Stimulated activated CD4-positive, alpha-beta T cell treated with anti-CD3 and anti-CD28 coated beads, Interleukin-12 subunit alpha, Interleukin-12 subunit beta, amount 100 ng/mL, for 24 hours (primary cell): ENCODE results near the gene FXYD3.
A peak's percentile ranks its signal among the peaks of the same experiment; 100 is the strongest.
"Not testable (repeated sequence)": the region's sequence is repeated elsewhere in the genome, so short reads cannot be mapped to it uniquely, and the experiment has no call there.

Source experiments
- DNase-seq, 2 experiments: peaks; one replicate each; pipeline ENCODE4 v3.0.0-alpha.2; 2020; ENCODE audit warnings: low read depth in 2 of 2

FXYD3 gene

DNA sequence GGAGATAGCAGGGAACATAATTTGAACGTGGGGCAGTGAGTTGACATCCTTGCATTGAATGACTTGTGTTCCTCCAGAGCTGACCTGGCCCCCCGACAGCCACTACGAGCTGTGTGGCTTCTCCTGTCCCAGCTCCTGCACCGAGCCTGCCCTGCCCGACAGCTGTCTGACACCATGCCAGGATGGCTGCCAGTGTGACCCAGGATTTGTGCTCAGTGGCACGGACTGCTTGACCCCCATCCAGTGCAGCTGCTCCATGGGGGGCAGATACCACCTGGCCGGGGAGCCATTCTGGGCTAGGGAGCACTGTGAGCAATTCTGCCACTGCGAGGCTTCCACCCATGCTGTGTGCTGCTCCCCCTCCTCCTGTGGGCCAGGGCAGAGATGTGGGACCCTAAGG is 29.2 kb upstream of the FXYD3 start:
- DNase-seq: no peak

DNA sequence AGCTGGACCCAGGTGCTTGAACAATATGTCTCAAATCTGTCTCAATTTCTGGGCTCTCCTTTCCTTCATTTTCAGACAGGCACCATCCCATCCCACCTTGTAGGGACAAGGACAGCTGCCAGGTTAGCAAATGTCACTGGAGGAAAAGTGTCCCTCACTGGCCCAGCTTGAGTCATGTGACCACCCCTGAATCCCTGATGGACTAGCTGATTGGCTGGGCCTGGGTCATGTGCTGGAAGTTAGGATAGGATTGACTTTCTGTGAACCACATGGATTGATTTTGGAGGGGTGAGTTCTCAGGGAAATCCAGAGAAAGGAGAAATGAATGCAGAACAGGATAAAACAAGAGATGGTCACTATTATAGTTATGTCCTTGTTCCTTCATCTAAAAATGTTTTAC is 28.2 kb upstream of the FXYD3 start:
- no peak for DNase-seq

DNA sequence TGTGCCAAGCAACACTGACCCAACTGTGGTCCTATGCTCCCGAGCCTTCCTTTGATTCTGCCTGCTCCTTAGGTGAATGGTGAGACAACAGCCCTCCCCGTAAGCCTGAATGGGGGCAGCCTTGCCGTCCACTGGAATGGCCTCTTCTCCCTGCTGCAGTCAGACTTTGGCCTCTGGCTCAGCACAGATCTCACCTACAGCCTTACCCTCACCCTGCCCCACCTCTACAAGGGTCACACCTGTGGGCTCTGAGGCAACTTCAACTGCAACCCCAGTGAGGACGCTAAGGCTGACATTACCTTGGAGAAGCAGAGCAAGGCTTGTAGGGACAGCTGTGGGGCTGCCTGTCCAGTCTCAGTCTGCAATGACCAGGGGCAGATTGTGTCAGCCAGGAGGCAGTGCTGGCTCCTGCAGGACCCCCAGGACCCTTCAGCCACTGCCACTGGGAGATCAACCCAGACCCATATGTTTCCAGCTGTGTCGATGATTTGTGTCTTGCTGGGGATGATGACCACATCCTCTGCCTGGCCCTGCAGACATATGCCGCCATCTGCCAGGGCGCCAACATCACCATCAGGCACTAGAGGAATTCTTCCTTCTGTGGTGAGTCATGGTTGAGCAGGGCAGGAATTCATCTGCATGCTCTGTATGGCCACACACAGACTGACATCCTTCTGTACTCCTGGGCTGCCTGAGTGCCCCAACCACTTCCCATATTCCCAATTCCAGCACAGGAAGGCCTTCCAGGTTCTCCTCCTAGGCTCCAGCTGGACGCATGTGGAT is 27.3 kb upstream of the FXYD3 start:
- no peak for DNase-seq

DNA sequence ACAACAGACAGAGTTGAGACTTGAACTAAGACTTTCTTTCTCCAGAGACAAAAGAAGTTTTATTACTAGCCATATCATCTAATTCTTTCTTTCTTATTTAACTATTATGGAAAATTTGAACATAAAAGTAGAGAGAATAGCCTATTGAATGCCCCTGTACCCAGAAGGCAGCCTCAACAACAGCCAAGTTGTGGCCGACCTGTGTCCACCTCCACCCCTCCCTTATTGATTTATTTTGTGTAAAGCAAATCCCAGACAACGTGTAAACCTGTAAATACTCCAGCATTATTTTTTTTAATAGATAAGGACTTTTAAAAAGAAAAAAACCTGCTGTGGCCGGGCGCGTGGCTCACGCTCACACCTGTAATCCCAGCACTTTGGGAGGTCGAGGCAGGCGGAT is 26.1 kb upstream of the FXYD3 start:
- DNase-seq: no peak

DNA sequence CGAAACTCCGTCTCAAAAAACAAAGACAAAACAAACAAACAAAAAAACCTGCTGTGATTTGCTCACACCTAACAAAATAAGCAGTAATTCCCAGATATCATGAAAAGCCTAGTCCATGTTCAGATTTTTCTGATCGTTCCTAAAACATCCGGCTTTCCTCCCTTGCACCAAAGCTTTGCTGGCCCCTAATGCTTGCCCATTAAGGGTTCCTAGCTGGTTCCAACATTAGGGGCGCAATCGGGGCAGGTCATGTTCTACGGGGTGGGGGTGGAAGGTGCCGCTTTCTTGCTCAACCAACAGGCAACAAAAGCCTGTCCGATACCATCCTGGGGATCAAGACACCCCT is 25.5 kb upstream of the FXYD3 start:
- no peak for DNase-seq

DNA sequence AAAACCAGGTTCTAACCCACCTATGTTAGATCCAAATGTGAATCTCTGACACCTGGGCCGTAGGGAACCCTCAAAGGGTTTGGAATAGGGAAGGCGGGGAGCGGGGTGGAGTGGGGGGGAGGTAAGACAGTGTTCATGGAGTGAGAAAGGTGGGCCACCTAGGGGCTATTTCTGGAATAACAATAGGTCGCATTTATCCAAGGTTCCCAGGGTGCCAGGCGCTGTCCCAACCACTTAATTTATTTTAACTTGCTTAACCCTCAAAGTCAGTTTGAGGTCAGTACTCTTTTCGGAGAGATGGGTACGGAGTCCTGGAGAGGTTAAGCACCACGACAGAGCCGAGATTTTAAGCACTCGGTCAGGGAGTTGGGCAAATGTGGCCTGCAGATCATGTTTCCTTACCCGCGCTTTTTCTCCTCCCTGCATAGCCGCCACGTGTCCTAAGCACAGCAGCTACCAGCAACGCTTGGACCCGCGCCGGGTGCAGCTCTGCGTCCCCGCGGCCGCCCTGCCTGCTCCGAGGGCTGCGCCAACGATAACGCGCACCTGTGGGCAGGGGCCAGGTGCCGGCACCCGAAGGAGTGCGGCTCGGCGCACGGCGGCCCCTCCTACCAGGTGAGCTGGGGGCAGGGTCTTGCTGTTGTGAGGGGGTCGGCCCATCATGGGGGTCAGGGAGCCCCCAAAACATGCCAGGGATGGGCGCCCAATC is 25.0 kb upstream of the FXYD3 start:
- DNase-seq: peak; percentile 9 to 30

DNA sequence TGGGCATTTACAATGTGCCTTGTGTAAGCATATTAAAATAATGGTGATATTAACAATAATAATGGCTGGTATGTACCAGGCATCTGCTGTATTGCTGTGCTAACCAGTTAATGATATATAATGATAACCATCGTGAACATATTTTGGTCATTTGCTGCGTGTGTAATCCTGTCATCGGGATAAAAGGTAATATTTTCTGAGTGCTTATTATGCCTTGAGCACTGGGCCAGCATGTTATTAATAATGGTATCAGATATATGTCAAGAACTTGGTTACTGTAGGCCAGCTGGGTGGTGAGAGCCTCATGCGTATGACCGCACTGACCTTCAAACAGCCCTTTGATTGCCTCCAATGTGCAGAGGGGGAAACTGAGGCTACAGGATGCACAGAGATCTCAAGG is 22.2 kb upstream of the FXYD3 start:
- no peak for DNase-seq

DNA sequence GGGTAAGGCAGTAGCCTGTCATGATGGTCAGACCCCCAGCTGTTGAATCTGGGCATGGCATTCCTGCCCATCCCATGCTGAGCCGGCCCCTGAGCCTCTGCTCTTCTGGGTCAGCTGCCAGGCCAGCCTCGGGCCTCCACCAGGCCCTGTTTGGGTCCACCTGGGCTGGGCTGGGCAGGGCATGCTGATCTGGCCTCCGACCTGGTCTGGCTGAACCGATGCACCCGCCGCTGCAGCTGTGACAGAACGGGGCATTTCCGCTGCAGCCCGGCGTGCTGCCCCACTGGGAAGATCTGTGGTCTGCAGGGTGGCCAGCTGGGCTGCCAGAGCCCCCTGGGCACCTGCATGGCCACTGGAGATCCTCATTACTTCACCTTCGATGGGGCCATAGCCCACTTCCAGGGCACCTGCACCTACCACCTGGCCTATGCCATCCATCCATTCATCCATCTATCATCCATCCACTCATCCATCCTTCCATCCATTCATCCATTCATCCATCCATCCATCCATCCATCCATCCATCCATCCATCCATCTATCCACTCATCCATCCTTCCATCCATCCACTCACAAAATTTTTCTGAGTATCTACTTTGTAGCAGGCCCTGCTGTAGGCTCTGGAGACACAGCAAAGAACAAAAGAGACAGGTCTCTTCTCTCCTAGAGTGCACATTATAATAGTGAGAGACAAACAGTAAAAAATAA is 21.5 kb upstream of the FXYD3 start:
- DNase-seq: no peak

DNA sequence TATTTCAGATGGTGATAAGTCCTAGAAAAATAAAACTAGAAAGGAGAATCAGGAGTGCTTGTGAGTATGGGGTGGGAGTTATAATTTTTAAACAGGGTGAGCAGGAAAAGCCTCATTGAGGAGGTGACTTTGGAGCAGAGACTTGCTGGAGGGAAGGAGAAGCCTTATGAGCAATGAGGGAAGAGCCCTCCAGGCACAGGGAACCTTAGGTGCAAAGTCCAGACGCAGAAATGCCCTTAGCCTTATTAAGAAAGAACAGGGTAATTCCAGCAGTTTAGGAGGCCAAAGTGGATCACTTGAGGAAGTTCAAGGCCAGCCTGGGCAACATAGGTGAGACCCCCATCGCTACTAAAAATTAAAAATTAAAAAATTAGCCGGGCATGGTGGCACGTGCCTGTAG is 21.0 kb upstream of the FXYD3 start:
- no peak for DNase-seq

DNA sequence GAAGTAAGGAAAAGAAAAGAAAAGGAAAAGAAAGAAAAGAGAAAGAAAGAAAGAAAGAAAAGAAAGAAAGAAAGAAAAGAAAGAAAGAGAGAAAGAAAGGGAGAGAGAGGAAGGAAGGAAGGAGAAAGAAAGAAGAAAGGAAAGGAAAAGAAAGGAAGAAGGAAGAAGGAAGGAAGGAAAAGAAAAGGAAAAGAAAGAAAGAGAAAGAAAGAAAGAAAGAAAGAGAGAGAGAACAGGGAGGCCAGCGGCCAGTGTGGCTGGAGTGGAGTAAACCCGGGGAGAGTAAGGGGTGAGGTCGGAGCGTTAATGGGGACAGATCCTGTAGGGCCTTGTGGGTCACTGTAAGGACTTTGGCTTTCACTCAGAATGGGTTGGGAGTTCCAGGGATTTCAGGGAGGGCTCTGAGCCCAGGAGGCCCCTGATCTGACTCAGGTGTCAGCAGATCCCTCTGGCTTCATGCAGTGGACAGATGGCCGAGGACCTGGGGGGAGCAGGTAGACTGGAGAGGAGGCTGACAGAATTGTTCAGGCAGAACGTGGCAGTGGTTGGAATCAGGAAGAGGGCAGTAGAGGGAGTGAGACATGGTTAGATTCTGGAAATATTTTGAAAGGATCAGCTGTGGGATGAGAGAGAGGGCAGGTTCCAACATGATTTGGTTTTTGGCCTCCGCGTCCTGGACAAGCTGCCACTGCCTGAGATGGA is 19.8 kb upstream of the FXYD3 start:
- no peak for DNase-seq

DNA sequence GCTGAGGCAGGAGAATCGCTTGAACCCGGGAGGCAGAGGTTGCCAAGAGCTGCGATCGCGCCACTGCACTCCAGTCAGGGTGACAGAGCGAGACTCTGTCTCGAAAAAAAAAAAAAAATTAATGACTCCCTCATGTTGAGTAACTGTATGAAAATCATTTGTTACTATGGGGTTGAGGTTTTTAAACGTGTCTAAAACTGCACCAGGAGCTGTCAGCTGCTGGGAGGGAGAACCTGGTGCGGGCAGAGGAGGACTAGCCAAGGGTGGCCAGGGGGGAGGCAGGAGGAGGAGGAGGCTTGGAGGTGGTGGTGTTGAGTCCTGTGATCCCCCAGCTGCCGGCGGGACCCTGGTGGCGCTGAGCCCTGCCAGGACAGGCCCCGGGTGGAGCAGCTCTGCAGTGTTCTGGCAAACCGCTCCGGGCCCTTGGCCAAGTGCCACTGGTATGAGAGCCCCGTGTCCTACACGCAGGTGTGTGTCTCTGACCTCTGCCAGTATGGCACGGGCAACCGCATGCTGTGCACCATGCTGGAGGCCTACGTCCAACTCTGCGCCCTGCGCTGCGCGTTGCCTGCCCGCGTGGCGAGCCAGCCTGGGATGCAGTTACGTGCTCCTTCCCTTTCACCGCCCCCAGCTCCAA is 17.1 kb upstream of the FXYD3 start:
- no peak for DNase-seq

DNA sequence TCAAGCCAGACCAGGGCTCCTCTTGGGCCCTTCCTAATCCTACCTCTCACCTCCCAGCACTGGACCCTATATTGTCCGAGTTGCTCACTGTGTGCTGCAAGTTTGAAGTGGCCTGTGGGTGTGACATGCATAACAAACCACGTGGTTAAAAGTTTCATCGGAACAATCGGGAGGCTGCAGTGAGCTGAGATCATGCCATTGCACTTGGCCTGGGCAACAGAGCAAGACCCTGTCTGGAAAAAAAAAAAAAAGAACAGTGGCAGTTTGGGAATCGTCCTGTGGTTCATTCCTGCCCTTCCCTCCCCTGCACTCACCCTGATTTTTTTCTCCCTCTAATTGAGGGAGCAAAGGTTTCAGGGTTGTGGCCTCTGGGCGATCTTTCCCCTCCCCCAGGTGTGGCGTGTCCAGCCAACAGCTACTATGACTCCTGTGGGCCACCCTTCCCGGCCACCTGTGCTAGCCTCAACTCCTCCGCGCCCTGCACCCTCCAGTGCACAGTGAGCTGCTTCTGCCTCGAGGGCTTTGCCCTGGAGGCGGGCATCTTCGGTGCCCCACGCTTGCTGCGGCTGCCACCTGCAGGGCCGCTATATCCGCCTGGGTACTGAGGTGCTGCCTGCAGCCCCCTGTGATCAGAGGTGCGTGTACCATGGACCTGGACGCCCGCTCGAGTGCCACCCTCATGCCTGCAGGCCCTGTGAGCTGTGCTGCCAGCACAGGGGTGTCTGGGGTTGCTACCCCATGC is 16.3 kb upstream of the FXYD3 start:
- DNase-seq: no peak

DNA sequence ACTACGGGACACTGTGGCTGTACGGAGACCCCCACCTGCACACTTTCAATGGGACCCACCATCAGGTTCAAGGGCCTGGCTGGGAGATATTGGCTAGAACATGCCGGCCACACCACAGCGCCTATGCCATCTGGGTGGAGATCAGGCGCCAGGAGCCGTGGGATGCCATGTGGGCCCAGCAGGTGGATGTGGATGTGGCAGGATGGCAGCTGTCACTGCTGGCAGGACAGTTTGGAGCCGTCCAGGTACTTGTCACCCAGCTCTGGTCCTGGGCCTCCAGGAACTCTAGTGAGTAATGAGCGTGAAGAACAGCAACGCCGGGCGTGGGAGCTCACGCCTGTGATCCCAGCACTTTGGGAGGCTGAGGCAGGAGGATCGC is 15.7 kb upstream of the FXYD3 start:
- DNase-seq: no peak

DNA sequence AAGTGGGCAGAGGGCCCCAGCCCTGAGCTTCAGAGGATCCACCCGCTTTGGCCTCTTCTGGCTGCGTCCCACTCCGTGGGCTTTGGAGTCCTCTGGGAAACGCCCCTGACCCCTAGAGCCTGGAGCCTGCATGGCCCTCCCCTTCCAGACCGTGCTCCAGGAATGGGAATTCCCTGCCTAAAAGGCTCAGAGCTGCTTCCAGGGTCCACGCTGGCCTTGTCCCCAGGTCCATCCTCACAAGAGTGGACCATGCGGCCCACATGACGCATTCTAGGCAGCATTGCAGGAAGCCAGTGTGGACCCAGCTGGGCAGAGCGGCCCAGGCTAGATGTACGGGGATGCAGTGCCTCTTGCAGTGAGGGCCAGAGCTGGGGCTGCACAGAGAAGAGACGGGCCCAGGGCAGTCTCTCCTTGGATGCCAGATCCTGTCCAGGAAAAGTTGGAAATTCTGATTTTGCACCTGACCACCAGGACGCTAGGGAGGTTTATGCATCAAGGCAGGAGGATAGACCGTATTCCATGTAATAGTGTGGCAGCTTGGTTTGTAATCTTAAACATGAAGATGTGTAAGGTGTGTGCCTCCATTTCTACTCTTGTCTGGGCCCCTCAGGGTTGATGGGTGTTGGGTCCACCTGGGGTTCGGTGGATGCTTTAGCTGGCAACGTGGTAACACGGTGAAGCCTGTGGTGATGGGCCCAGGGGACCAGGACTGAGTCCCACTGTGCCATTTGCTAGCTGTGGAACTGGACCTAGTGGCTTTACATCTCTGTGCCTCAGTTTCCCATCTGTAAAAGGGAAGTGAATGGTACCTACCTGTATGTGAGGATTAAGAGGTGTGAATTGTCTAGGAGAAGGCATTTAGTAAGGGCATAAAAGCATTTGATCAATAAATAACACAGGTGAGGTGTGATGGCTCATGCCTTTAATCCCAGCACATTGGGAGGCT is 14.8 kb upstream of the FXYD3 start:
- no peak for DNase-seq

DNA sequence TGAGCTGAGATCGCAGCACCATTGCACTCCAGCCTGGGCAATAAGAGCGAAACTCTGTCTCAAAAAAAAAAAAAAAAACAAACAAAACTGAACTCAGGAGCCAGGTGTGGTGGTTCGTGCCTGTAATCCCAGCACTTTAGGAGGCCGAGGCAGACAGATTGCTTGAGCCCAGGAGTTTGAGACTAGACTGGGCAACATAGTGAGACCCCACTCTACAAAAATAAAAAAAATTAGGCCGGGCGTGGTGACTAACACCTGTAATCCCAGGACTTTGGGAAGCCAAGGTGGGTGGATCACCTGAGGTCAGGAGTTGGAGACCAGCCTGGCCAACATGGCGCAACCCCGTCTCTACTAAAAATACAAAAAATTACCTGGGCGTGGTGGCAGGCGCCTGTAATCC is 13.7 kb upstream of the FXYD3 start:
- not testable (repeated sequence) for DNase-seq

DNA sequence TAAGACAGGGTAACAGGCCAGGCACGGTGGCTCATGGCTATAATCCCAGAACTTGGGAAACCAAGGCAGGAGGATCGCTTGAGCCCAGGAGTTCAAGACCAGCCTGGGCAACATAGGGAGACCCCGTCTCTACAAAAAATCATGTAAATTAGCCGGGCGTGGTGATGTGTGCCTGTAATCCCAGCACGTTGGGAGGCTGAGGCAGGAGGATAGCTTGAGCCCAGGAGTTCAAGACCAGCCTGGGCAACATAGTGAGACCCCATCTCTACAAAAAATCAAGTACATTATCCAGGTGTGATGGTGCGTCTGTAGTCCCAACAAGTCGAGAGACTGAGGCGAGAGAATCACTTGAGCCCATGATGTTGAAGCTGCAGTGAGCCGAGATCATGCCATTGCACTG is 12.0 kb upstream of the FXYD3 start:
- DNase-seq: not testable (repeated sequence)

DNA sequence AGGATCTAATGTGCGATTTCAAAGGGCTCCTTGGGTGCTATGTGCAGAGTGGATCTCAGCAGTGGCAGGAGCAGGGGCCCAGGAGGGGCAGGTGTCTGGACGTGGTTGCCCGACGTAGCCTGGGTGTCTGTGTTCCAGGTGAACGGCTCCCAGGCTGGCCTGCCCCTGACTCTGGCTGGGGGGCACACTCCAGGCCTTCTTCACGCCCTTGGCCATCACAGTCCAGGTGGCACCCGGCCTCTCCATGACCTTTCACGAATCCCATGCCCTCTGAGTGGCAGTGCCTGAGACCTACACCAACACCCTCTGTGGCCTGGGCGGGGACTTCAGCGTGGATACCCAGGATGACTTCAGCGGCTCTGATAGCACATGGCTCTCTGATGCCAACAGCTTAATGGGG is 11.3 kb upstream of the FXYD3 start:
- DNase-seq: no peak

DNA sequence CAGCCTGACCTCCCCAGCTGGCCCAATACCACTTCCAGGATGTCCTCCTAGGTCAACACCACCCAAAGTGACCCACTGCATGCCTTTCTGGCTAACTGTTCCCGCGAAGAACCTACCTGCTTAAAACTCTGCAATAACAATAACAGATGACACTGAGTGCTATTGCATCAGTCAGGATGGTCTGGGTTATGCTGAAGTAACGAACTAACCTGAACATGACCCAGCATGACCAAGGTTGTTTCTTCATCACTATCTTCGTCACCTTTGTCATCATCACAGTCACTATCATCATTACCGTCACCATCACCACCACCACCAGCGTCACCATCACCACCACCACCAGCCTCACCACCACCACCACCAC is 10.6 kb upstream of the FXYD3 start:
- no peak for DNase-seq

DNA sequence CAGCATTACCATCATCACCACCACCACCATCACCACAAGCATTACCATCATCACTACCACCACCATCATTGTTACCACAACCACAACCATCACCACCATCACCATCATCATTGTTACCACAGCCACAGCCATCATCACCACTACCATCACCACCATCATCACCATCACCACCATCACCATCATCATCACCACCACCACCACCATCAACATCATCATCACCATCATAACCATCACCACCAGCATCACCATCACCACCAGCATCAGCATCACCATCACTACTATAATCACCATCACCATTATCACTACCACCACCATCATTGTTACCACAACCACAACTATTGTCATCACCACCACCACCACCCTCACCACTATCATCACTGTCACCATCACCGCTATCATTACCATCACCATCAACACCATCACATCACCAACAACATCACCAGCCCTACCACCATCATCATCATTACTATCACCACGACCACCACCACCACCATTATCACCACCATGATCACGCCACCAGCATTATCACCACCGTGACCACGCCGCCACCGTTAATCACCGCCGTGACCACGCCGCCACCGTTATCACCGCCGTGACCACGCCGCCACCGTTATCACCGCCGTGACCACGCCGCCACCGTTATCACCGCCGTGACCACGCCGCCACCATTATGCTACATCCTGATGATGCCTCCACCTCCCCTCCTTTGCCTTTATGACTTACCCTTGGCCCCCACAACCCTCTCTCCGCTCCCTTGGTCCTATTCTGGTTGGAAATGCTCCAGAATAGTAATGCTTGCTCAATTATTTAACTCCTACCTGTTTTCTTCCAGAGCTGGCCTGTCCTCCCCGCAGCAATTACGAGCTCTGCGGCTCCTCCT is 10.0 kb upstream of the FXYD3 start:
- no peak for DNase-seq
